Fibroblast of villous mesenchyme (primary cell): ENCODE results near the gene CIRBP. TPM values are rescaled to one million over a fixed set of nuclear protein-coding genes. Genes with fewer than 3 reads are reported as not detected.

ENCODE experiments used
- DNase-seq: peaks from one replicate; pipeline ENCODE4 v3.0.0-alpha.2; 2010; ENCODE audit warnings: low read depth
- H3K4me3 ChIP-seq: 2 replicates; pipeline ENCODE4 v1.5.1; 2011; ENCODE audit warnings: low read depth, mild to moderate bottlenecking, low read length
- CTCF ChIP-seq: IDR thresholded peaks from 2 replicates; pipeline ENCODE4 v1.5.1; 2012; ENCODE audit warnings: low read depth, mild to moderate bottlenecking, low read length; ENCODE audit not compliant: insufficient read depth
- total RNA-seq: library from RNA; depleted of rRNA; stranded (reverse); fragments of >200 nt; gene quantifications from 2 replicates; pipeline ENCODE4 v1.2.3, GENCODE V29; 2012

CIRBP gene
- total RNA-seq, 1 donor, result 85.5 TPM

DNA sequence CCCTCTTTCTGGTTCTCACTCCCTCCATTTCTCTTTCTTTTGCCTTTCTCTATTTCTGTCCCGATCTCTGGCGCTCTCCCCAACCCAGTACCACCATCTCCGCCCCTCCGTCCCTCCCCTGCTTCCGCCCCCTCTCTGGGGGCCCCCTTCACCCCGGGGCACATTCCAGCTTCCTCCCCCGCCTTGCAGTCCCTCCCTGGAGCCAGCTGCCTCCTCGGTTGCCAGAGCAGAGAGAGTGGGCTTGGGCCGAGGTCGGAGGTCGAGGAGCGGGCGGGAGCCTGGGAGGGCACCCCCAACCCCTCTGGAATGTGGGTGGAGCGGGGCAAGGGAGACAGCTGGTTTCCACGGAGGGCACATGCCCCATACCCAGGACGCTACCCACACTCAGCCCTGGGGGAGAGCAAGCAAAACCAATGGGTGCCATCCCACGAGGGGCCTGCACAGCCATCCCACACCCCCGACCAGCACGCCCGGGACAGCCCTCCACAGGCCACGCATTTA is 6.5 kb upstream of the CIRBP start:
- no peak for TF ChIP-seq CTCF
- H3K4me3 ChIP-seq, result peak overlapping the region; percentile 72
- no peak for DNase-seq

DNA sequence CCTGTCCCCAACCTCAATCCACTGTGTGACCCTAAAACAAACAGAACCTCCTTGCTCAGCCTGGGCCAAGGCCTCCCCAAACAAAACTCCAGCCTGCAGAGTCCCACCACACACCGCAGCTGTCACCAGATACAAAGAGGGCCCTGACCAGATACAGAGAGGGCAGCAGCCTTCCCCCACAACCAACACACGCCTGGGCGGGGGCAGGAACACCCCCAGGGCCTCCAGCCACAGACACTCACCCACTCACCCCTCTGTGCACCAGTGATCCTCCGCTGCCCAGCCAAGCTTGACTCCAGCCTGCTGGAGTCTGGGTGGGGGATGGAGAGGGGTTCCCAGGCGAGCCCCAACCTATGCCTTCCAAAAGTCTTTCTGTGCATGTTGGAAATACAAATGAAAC is 5.9 kb upstream of the CIRBP start:
- H3K4me3 ChIP-seq, result no peak overlapping the region
- no peak for TF ChIP-seq CTCF
- no peak for DNase-seq

GRCh38 chr19:1264801-1265614 is 4.1 kb upstream of the CIRBP start:
- DNase-seq, result peak; percentile 88
- TF ChIP-seq CTCF, result no peak
- no peak overlapping the region for H3K4me3 ChIP-seq

DNA sequence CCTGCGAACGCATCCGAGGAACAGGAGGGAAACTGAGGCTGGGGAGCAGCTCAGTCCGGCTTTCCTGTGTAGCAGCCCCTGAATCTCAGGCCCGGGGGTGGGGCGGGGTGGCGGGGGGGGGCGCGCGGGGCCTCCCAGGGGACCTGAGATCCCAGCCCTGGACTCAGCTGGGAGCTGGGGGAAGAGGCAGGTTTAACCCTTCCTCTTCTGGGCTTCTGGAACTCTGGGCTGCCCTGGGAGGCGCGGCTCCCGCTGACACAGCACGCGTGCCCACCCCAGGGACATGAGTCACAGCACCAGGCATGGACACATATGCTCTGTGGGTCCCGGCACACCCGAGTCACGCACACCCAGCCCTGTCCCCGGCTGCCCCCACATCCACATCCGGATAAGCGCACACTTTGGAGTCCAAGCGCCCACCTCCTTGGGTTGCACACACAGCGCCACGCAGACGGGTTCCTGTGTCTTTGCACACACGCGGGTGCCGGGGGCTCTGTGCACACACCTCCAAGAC is 3.5 kb upstream of the CIRBP start:
- DNase-seq, result peak; percentile 76
- H3K4me3 ChIP-seq, result peak overlapping the region; percentile 63
- TF ChIP-seq CTCF, result no peak

GRCh38 chr19:1266129-1266915 is 2.8 kb upstream of the CIRBP start:
- no peak for TF ChIP-seq CTCF
- peak; percentile 83 for DNase-seq
- peak overlapping the region; percentile 63 for H3K4me3 ChIP-seq

DNA sequence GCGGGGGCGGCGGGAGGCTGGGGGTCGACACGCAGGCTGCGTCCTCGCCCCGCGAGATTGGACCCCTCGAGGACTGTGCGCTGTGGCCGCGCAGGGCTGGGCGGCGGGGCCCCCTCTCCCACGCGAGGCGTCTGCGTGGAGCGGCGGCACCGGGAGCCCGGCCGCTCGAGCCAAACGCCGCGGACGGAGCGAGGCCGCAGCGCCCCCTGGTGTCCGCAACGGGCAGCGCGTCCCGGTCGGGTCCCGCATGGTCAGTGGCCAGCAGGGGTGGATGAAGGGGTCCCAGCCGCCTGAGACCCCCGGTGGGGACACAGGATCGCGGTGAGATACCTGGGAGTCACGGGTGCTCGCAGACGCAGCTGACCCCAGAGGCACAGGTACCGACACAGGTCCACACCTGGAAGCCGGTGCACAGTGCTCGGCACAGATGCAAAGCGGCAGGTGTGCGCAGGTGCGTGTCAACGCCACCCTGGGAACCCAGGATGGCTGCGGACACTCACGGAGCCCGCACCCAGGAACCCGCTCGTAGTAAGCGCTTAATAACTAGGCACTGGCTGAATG is 2.1 kb upstream of the CIRBP start:
- TF ChIP-seq CTCF, result peak; percentile 75
- DNase-seq, result no peak

More for the DNA sequence above, 2.1 kb upstream of the CIRBP start:
- peak overlapping the region; percentile 63 for H3K4me3 ChIP-seq
